SU-DHL-6 (cell line): ENCODE results near the gene GIPC2.

ENCODE experiments used
- H2AFZ ChIP-seq: fragments of 200-600 bp; sonication (generic); 2 replicates; pipeline ENCODE4 v1.6.1; 2014; ENCODE audit warnings: low read depth, mild to moderate bottlenecking, moderate library complexity, mixed read lengths, antibody characterized with exemption, low read length; ENCODE audit not compliant: severe bottlenecking
- H3F3A ChIP-seq: fragments of 200-600 bp; shearing (Covaris generic); 2 replicates; pipeline ENCODE4 v1.6.0; 2016; ENCODE audit warnings: antibody characterized with exemption, mild to moderate bottlenecking; ENCODE audit not compliant: insufficient read depth
- H3K27ac ChIP-seq: fragments of 200-600 bp; sonication (generic); 2 replicates; pipeline ENCODE4 v1.5.1; 2016; ENCODE audit warnings: low read depth, mild to moderate bottlenecking, low read length, moderate library complexity, mixed read lengths
- H3K27me3 ChIP-seq: fragments of 200-600 bp; sonication (generic), shearing (Covaris generic); 2 replicates; pipeline ENCODE4 v1.6.0; 2014; ENCODE audit warnings: mild to moderate bottlenecking, low read length
- H3K36me3 ChIP-seq: fragments of 200-600 bp; sonication (generic); 2 replicates; pipeline ENCODE4 v1.6.1; 2014; ENCODE audit warnings: mild to moderate bottlenecking, low read length, mixed read lengths
- H3K4me2 ChIP-seq: fragments of 300-600, 200-600 bp; shearing (Covaris generic), sonication (generic); 2 replicates; pipeline ENCODE4 v1.6.0; 2014; ENCODE audit warnings: low read length, low read depth, mild to moderate bottlenecking; ENCODE audit not compliant: poor library complexity, severe bottlenecking
- H3K4me3 ChIP-seq: fragments of 200-600 bp; sonication (generic); 2 replicates; pipeline ENCODE4 v1.5.1; 2014; ENCODE audit warnings: antibody characterized with exemption, low read length, mild to moderate bottlenecking, mixed read lengths; ENCODE audit not compliant: insufficient read depth, poor library complexity, severe bottlenecking
- H3K79me2 ChIP-seq: fragments of 200-600 bp; sonication (generic); 2 replicates; pipeline ENCODE4 v1.6.1; 2014; ENCODE audit warnings: mild to moderate bottlenecking, low read length, moderate library complexity; ENCODE audit not compliant: insufficient read depth
- H3K9ac ChIP-seq: fragments of 200-600 bp; sonication (generic); 2 replicates; pipeline ENCODE4 v1.7.0; 2014; ENCODE audit warnings: mild to moderate bottlenecking, low read length
- H3K9me2 ChIP-seq: fragments of 200-600 bp; sonication (generic); replicated peaks from 2 replicates; pipeline ENCODE4 v1.6.1; 2014; ENCODE audit warnings: low read length; ENCODE audit not compliant: insufficient read depth
- H3K9me3 ChIP-seq: fragments of 200-600 bp; sonication (generic); 2 replicates; pipeline ENCODE4 v1.6.1; 2014; ENCODE audit warnings: low read length, mixed read lengths; ENCODE audit not compliant: insufficient read depth
- H4K20me1 ChIP-seq: fragments of 200-600 bp; sonication (generic); 2 replicates; pipeline ENCODE4 v1.6.1; 2014; ENCODE audit warnings: low read depth, mild to moderate bottlenecking, antibody characterized with exemption, low read length, moderate library complexity, mixed read lengths
- CTCF ChIP-seq: fragments of 200-600 bp; sonication (generic); IDR thresholded peaks from one replicate; pipeline ENCODE4 v1.5.1; 2017; ENCODE audit warnings: antibody characterized with exemption, mild to moderate bottlenecking, low read length, moderate library complexity; ENCODE audit not compliant: insufficient read depth, poor library complexity, severe bottlenecking
- EZH2phosphoT487 ChIP-seq: fragments of 200-600 bp; sonication (generic), shearing (Covaris generic); conservative IDR thresholded peaks from 2 replicates; pipeline ENCODE4 v1.6.1; 2018; ENCODE audit warnings: mild to moderate bottlenecking, antibody characterized with exemption, low read length, moderate library complexity, mixed read lengths

GIPC2 gene

GRCh38 chr1:78146205-78146771 lies 100.5 kb downstream of the GIPC2 start:
- Histone ChIP-seq H3K9me3 (no peaks in the 10 kb centered on the region), H3K4me2 (no peak overlapping the region), H3K36me3 (no peaks in the 10 kb centered on the region), H3K27ac (no peak overlapping the region), H3F3A (no peaks in the 10 kb centered on the region), H3K9me2 (no peaks in the 10 kb centered on the region), H2AFZ (no peak overlapping the region), H3K79me2 (no peaks in the 10 kb centered on the region), H4K20me1 (no peaks in the 10 kb centered on the region), H3K9ac (no peak overlapping the region), H3K4me3 (no peak overlapping the region), H3K27me3 (no peaks in the 10 kb centered on the region)
- TF ChIP-seq EZH2phosphoT487: no peak
- no peak for TF ChIP-seq CTCF

- no peak overlapping the region for H3K4me2 ChIP-seq
- no peak overlapping the region for H2AFZ ChIP-seq
- no peak overlapping the region for H3K27ac ChIP-seq
- no peak overlapping the region for H3K9ac ChIP-seq
- no peaks in the 10 kb centered on the region for H3K79me2 ChIP-seq
- no peaks in the 10 kb centered on the region for H3K36me3 ChIP-seq
- H3K27me3 ChIP-seq: no peaks in the 10 kb centered on the region
- H4K20me1 ChIP-seq: no peaks in the 10 kb centered on the region
- H3F3A ChIP-seq: no peaks in the 10 kb centered on the region
- TF ChIP-seq CTCF: no peak
- TF ChIP-seq EZH2phosphoT487: no peak
- H3K9me2 ChIP-seq: no peaks in the 10 kb centered on the region
- no peak overlapping the region for H3K4me3 ChIP-seq
- no peaks in the 10 kb centered on the region for H3K9me3 ChIP-seq
These were observed 101.3 kb downstream of the GIPC2 start for GRCh38 chr1:78147031-78147430.

GRCh38 chr1:78153092-78153736 lies 107.4 kb downstream of the GIPC2 start:
- H2AFZ ChIP-seq: no peak overlapping the region
- no peak overlapping the region for H3K9ac ChIP-seq
- H3K79me2 ChIP-seq: no peaks in the 10 kb centered on the region
- no peak overlapping the region for H3K27ac ChIP-seq
- H3K4me3 ChIP-seq: no peak overlapping the region
- H3F3A ChIP-seq: no peaks in the 10 kb centered on the region
- no peak overlapping the region for H3K4me2 ChIP-seq
- TF ChIP-seq EZH2phosphoT487 (no peak), CTCF (no peak)
- H3K27me3 ChIP-seq: no peaks in the 10 kb centered on the region
- H3K36me3 ChIP-seq: no peaks in the 10 kb centered on the region
- H4K20me1 ChIP-seq: no peaks in the 10 kb centered on the region
- no peaks in the 10 kb centered on the region for H3K9me2 ChIP-seq
- H3K9me3 ChIP-seq: no peaks in the 10 kb centered on the region
